H1 (cell line): ENCODE data around the gene PTPRJ. TPM values are rescaled to one million over a fixed set of nuclear protein-coding genes. Genes with fewer than 3 reads are reported as not detected.

ENCODE experiments used
- BRCA1 ChIP-seq: IDR thresholded peaks from 2 replicates; pipeline ENCODE4 v1.6.1; 2012; ENCODE audit warnings: low read depth, low read length, improper control_type of control experiment
- CHD1 ChIP-seq: IDR thresholded peaks from 2 replicates; pipeline ENCODE4 v1.6.1; 2012; ENCODE audit warnings: low read depth, low read length, improper control_type of control experiment
- GABPA ChIP-seq: IDR thresholded peaks from 2 replicates; pipeline ENCODE4 v1.6.1; 2011; ENCODE audit warnings: mild to moderate bottlenecking, low read length, moderate library complexity, borderline replicate concordance; ENCODE audit not compliant: insufficient read depth
- MAFK ChIP-seq: IDR thresholded peaks from 2 replicates; pipeline ENCODE4 v1.6.1; 2012; ENCODE audit warnings: low read depth, mild to moderate bottlenecking, improper control_type of control experiment, low read length
- NRF1 ChIP-seq: IDR thresholded peaks from 2 replicates; pipeline ENCODE4 v1.6.1; 2011; ENCODE audit warnings: mild to moderate bottlenecking, low read depth, low read length, improper control_type of control experiment
- SP2 ChIP-seq: IDR thresholded peaks from 2 replicates; pipeline ENCODE4 v1.6.1; 2012; ENCODE audit warnings: mild to moderate bottlenecking, low read length, inconsistent platforms
- SP4 ChIP-seq: IDR thresholded peaks from 2 replicates; pipeline ENCODE4 v1.6.1; 2012; ENCODE audit warnings: low read length, inconsistent platforms
- TEAD4 ChIP-seq: IDR thresholded peaks from 2 replicates; pipeline ENCODE4 v1.6.1; 2012; ENCODE audit warnings: low read depth, low read length, inconsistent platforms, mixed read lengths
- polyA plus RNA-seq, 7 experiments: library from polyadenylated mRNA; depleted of rRNA in 3 of 7; stranded (reverse) in 5 of 7; unstranded in 2 of 7; fragments of >200 nt in 5 of 7; fragments of 200-250 nt in 2 of 7; gene quantifications; 1 replicate in 5 of 7; 2 replicates in 1 of 7; 4 replicates in 1 of 7; pipeline versions ENCODE4 v1.2.1 to v1.2.3, GENCODE V29; 2011 to 2013; ENCODE audit warnings: missing spikeins in 2 of 7, mixed read lengths in 2 of 7
- total RNA-seq: library from RNA; stranded (reverse); fragmentation: NEBNext Ultra II Directional; extraction: Animal tissue kit (Norgen Biotek cat#: 25700); gene quantifications from 2 replicates; pipeline ENCODE4 v1.2.1, GENCODE V29; 2021
- TF ChIP-seq, protein P1 (sequence below), 3 experiments: IDR thresholded peaks; 1 replicate in 2 of 3; 2 replicates in 1 of 3; pipeline versions ENCODE4 v1.5.1 to v1.6.1; 2011; ENCODE audit warnings: low read length in 3 of 3, mild to moderate bottlenecking in 3 of 3, inconsistent platforms in 2 of 3, low read depth in 1 of 3, moderate library complexity in 1 of 3; ENCODE audit not compliant: insufficient read depth in 1 of 3; ENCODE audit errors: control extremely low read depth in 1 of 3

The PTPRJ gene
- total and polyA plus RNA-seq, 2 of the 8 experiments (the other 6 are each of a cell fraction or from before 2014, with no cell fraction given): 4.4 to 22.6 TPM

DNA sequence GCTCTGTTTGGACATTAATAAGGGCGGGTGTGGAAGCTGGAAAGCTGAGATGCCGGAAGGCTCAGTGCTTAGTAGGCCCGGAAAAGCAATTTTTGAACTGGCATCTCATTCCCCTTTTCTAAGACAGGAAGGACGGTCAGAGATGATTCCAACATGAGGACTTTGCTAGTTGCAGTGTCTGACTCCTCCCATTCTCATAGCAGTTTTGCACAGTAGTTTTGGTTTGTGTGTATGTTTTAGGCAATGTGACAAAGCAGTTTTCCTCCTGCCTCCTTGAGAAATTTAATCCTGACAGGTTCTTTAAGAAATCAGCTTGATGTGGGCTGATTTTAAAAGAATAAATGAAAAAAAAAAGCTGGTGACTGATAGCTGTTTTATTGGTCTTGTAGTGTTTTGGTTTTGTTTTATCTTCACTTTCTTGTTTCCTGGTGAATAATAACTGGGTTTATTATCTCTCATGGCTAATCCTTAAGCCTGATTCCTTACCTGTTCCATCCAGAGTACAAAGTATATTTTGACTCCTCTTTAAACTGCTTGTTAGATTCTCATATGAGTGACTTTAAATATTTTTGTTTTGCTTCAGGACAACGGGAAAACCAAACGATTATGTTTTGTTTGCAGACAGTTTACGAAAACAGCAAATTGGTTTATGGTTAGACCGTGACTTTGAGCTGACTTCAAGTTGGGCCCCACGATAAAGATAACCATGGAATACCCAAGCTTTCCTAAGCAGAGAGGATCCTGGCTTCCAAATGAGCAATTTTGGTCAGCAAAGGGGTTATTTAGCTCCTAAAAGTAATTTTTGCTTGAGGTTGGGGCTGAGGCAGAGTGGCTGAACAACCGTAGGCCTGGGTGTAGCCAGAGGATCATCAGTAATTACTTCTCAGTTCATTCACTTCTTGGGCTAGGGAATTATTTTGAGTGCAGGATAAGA lies 3.4 kb downstream of the PTPRJ start (continued):
- TF ChIP-seq TEAD4 (no peak), GABPA (no peak), BRCA1 (no peak), NRF1 (no peak), SP4 (no peak), CHD1 (no peak), SP2 (no peak), MAFK (no peak)
- TF ChIP-seq, protein P1, sequence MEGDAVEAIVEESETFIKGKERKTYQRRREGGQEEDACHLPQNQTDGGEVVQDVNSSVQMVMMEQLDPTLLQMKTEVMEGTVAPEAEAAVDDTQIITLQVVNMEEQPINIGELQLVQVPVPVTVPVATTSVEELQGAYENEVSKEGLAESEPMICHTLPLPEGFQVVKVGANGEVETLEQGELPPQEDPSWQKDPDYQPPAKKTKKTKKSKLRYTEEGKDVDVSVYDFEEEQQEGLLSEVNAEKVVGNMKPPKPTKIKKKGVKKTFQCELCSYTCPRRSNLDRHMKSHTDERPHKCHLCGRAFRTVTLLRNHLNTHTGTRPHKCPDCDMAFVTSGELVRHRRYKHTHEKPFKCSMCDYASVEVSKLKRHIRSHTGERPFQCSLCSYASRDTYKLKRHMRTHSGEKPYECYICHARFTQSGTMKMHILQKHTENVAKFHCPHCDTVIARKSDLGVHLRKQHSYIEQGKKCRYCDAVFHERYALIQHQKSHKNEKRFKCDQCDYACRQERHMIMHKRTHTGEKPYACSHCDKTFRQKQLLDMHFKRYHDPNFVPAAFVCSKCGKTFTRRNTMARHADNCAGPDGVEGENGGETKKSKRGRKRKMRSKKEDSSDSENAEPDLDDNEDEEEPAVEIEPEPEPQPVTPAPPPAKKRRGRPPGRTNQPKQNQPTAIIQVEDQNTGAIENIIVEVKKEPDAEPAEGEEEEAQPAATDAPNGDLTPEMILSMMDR (IDR thresholded peaks at IDR 0.05; ENCODE audit: control extremely low read depth in 1 of 3, insufficient read depth in 1 of 3, low read depth in 1 of 3, low read length in 3 of 3): no peak
